Stimulated activated CD4-positive, alpha-beta T cell treated with anti-CD3 and anti-CD28 coated beads, Interleukin-2, amount 100 ng/mL, for 48 hours (primary cell): ENCODE data around the gene MKKS.
"Not testable (repeated sequence)": the region's sequence is repeated elsewhere in the genome, so short reads cannot be mapped to it uniquely, and the experiment has no call there.

ENCODE experiments used
- DNase-seq, 2 donors: peaks; one replicate each; pipeline ENCODE4 v3.0.0-alpha.2; 2020

MKKS gene

GRCh38 chr20:10411673-10412072 is 22.3 kb downstream of the MKKS start:
- DNase-seq = no peak

GRCh38 chr20:10408108-10408813 is 25.8 kb downstream of the MKKS start:
- no peak for DNase-seq

DNA sequence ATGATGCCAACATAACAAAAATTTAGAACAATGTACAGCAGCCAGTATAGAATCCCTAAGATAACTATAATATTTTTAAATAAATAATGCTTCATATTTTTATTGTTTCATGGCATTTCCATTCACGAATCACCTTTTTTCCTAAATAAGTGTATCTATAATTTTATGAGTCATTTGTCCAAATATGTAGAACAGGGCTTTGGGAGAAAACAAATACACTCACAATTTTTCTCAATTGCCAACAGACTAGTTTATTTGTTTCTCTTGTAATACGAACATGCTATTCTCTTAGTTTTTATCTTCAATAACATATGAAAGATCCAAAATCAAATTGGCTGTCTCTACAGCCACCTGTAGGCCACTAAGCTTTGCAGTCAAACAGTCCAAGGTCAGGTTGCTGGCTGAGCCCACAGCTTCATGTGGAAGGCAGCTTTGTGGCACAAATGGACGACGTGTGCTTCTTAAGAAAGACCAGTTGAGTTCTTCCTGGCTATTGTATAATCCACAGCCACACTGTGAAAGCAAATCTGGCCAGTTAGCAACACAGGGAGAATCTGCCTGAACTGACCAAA is 29.0 kb downstream of the MKKS start:
- no peak for DNase-seq

- no peak for DNase-seq
These were observed 29.9 kb downstream of the MKKS start for GRCh38 chr20:10404023-10404628.

DNA sequence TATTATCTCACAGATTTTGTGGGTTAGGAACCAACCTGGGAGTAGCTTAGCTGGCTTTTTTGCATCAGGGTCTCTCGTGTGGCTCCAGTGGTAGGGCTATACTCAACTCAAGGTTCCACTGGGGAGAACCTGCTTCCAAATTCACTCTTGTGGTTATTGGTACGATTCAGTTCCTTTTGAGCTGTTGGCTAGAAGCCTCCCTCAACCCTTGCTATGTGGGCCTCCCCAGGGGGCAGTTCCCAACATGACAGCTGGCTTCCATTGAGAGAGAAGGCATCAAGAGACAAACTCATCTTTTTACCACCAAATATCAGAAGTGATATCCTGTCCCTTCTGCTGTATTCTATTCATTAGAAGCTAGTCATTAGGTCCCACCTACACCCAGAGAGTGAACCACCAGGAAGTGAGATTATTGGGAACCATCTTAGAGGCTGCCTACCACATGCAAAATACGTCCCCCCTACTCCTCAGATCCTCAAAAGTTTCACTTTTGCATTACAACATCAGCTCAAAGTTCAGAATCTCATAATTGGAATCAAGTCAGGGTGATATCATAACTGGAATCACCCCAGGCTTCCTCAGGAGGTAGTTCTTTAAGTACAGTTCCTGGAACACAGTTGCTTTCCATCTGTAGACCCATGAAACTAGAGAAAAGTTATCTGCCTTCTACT is 30.9 kb downstream of the MKKS start:
- no peak for DNase-seq

DNA sequence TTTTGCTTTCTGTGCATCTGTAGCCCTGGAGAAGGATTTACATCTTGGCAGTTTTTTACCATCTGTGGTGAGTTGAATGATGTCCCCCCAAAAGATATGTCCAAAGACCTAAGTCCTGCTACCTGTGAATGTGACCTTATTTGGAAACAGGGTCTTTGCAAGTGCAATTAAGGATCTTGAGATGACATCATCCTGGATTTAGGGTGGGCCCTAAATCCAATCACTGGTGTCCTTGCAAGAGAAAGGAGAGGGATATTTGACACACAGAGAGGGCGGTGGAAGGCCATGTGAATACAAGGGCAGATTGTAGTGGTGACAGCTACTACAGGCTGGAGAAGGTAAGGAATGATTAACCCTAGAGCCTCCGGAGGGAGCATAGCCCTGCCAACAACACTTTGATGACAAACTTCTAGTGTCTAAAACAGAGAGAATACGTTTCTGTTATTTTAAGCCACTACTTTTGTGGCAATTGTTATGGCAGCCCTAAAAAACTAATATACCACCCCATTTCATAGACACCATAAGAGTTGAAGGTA is 35.1 kb downstream of the MKKS start:
- no peak for DNase-seq

DNA sequence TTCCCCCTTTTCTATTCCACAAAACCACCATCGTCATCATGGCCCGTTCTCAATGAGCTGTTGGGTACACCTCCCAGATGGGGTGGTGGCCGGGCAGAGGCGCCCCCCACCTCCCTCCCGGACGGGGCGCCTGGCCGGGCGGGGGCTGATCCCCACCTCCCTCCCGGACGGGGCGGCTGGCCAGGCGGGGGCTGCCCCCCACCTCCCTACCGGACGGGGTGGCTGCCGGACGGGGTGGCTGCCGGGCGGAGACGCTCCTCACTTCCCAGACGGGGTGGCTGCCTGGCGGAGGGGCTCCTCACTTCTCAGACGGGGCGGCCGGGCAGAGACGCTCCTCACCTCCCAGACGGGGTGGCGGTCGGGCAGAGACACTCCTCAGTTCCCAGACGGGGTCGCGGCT is 39.3 kb downstream of the MKKS start:
- not testable (repeated sequence) for DNase-seq

DNA sequence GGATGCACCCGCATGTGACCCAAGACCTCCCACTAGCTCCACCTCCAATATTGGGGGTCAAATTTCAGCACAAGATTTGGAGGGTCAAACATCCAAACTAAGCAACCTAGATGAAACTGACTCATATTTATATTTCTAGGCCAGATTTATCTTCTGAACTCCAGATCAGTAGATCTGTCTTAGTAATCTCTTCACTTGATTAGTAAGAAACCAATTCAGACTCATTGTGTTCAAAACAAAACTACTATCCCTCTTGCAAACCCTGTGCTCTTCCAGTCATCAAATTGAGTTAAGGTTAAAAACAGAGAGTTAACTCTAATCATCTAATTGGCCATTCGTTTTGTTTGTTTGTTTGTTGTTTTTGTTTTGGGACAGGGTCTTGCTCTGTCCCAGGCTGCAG is 43.3 kb downstream of the MKKS start:
- DNase-seq = no peak

GRCh38 chr20:10388597-10388996 is 45.4 kb downstream of the MKKS start:
- no peak for DNase-seq

DNA sequence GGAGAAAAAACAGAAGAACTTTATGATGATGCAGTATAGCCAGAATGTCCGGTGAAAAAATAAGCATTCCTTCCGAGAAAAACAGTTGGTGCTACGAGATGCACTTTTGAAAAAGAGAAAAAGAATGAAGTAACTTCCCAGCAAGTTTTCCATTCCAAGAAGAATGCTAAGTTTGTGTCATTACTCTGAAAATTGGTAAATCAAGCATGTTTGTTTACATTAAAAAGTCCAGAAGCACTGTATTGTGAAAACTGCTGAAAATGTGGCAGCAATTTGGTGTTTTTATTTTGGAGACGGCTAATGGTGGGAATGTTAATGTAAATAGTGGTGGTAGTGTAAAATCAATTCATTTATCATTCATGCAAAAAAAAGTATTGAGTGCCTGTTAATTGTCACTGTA is 46.3 kb downstream of the MKKS start:
- no peak for DNase-seq

GRCh38 chr20:10385850-10386544 is 48.0 kb downstream of the MKKS start:
- DNase-seq = no peak

GRCh38 chr20:10381477-10381876 is 52.5 kb downstream of the MKKS start:
- no peak for DNase-seq

DNA sequence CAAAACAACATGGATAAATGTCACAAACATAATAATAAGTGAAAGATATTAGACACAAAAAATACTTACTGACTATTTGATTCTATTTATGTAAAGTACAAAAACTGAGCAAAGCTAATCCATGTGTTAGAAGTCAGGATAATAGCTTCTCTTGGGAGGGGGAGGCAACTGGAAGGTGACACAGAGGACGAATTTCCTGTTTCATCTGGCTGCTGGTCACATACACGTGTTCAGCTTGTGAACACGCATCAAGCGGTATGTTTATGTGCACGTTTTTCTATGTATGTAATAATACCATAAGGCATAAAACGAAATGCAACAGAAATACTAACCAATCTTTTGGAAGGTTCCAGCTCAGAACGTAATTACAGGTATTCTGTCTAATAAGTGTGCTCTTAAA is 54.3 kb downstream of the MKKS start:
- DNase-seq = no peak

GRCh38 chr20:10376270-10377075 is 57.5 kb downstream of the MKKS start:
- no peak for DNase-seq

- no peak for DNase-seq
These were observed 58.8 kb downstream of the MKKS start for GRCh38 chr20:10375191-10375590.

DNA sequence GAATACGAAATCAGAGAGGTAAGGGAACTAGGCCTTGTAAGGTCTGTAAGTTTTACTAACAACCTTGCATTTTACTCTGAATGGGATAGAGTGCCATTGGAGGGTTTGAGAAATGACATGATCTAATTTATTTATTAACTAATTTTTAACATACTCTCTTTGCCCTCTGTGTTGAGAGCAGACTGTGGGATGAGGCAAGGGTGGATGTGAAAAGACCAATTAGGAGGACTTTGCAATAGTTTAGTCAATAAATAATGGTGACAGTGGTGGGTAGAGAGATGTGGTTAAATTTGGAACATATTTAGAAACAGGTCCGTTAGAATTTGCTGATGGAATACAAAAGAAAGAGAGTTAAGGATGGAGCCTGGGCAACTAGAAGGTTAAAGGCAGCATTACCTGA is 60.0 kb downstream of the MKKS start:
- DNase-seq = no peak

DNA sequence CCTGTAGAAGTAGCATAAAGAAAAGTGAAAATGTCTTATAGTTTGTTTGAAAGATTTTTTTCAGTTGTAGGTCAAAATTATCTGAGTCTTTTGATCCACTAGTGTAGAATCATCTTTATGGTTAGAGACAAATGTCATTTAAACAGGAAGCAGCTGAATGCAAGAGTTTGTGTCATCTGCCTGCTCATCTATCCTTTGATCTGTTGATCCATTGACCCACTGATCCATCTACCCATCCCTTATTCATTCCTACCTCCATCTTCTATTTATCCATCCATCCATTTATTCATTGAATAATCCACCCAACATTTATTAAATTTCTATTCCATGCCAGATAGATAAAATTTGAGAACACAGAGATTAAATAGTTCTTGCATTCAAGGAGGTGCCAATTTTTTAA is 62.6 kb downstream of the MKKS start:
- DNase-seq = no peak

- DNase-seq = no peak
These were observed 63.7 kb downstream of the MKKS start for GRCh38 chr20:10370091-10370887.

DNA sequence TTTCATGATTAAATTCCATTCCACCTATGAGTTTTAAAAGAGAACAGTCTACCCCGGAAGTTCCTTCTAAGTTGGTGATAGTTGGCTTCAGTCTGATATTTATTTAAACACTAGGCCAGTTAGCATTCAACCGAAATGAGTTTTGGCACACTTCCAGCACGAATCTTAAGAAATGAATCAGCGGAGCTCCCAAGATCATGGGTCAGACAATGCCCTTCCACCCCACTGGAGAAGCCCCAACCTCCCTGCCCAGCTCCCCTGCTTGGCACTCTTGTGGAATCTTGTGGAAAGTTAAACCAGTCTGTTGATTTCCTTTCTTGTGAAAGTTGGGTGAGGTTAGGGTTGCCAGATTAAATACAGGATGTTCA is 64.3 kb downstream of the MKKS start:
- DNase-seq = no peak

GRCh38 chr20:10368702-10369041 is 65.3 kb downstream of the MKKS start:
- DNase-seq = no peak

- no peak for DNase-seq
These were observed 65.9 kb downstream of the MKKS start for GRCh38 chr20:10367943-10368701.
